HEK293 (cell line): ENCODE results near the gene MS4A4A.

Experiments
- CTCF ChIA-PET: fragments of 350-600 bp; formaldehyde crosslinking; extraction: SDS; loops from one replicate; lab custom pipeline; 2021; ENCODE audit warnings: antibody characterized with exemption; lab: Yijun Ruan, JAX
- POLR2A ChIA-PET: fragments of 300-600 bp; formaldehyde crosslinking; extraction: SDS; loops from one replicate; lab custom pipeline; 2020; ENCODE audit warnings: antibody characterized with exemption, inconsistent platforms; lab: Yijun Ruan, JAX
- H3K27ac ChIP-seq: fragments of 200-500 bp; sonication (Bioruptor generic); 2 replicates; pipeline ENCODE4 v1.5.1; 2014; ENCODE audit warnings: low read depth, low read length, control low read depth, inconsistent platforms; ENCODE audit errors: extremely low read depth
- H3K36me3 ChIP-seq, 2 experiments: fragments of 200-500 bp in 1 of 2; sonication (Bioruptor generic) in 1 of 2; 1 replicate in 1 of 2; 2 replicates in 1 of 2; pipeline ENCODE4 v1.5.1; 2014 to 2017; ENCODE audit warnings: inconsistent platforms in 2 of 2, low read length in 2 of 2; ENCODE audit not compliant: control insufficient read depth in 2 of 2, insufficient read depth in 1 of 2
- H3K4me1 ChIP-seq: fragments of 200-500 bp; sonication (Bioruptor generic); 2 replicates; pipeline ENCODE4 v1.5.1; 2014; ENCODE audit warnings: mild to moderate bottlenecking, low read length, inconsistent platforms; ENCODE audit not compliant: control insufficient read depth, insufficient read depth
- H3K4me3 ChIP-seq: 2 replicates; pipeline ENCODE4 v1.5.1; 2011; ENCODE audit warnings: low read depth, mild to moderate bottlenecking, control low read depth, low read length, moderate library complexity
- H3K9me3 ChIP-seq: fragments of 200-500 bp; sonication (Bioruptor generic); 2 replicates; pipeline ENCODE4 v1.5.1; 2014; ENCODE audit warnings: low read depth, low read length, inconsistent platforms; ENCODE audit not compliant: control insufficient read depth, insufficient read depth
- AEBP2 ChIP-seq: fragments of 450-650 bp; formaldehyde crosslinking; IDR thresholded peaks from 2 replicates; pipeline ENCODE4 v1.5.1; 2016; ENCODE audit warnings: missing biosample characterization, missing genetic modification characterization, borderline replicate concordance
- BCL11A ChIP-seq: fragments of 450-650 bp; formaldehyde crosslinking; IDR thresholded peaks from 2 replicates; pipeline ENCODE4 v1.5.1; 2016; ENCODE audit warnings: low read depth, missing biosample characterization, missing genetic modification characterization
- GLIS1 ChIP-seq: fragments of 450-650 bp; formaldehyde crosslinking; IDR thresholded peaks from 2 replicates; pipeline ENCODE4 v1.5.1; 2016; ENCODE audit warnings: missing biosample characterization, missing genetic modification characterization
- KLF1 ChIP-seq: fragments of 450-650 bp; formaldehyde crosslinking; IDR thresholded peaks from 2 replicates; pipeline ENCODE4 v1.5.1; 2016; ENCODE audit warnings: missing biosample characterization, missing genetic modification characterization
- KLF9 ChIP-seq: fragments of 450-650 bp; formaldehyde crosslinking; IDR thresholded peaks from 2 replicates; pipeline ENCODE4 v1.5.1; 2016; ENCODE audit warnings: missing biosample characterization, missing genetic modification characterization, low read depth
- REPIN1 ChIP-seq: fragments of 450-650 bp; formaldehyde crosslinking; IDR thresholded peaks from 2 replicates; pipeline ENCODE4 v1.5.1; 2017; ENCODE audit warnings: missing biosample characterization, missing genetic modification characterization, low read depth
- ZBTB21 ChIP-seq: fragments of 450-650 bp; formaldehyde crosslinking; IDR thresholded peaks from 2 replicates; pipeline ENCODE4 v1.5.1; 2017; ENCODE audit warnings: missing biosample characterization, missing genetic modification characterization
- ZBTB44 ChIP-seq: fragments of 450-650 bp; IDR thresholded peaks from 2 replicates; pipeline ENCODE4 v1.5.1; 2018; ENCODE audit warnings: missing biosample characterization, mild to moderate bottlenecking, missing genetic modification characterization
- ZFP37 ChIP-seq: fragments of 450-650 bp; formaldehyde crosslinking; IDR thresholded peaks from 2 replicates; pipeline ENCODE4 v1.5.1; 2016; ENCODE audit warnings: missing biosample characterization, missing genetic modification characterization
- ZNF169 ChIP-seq: fragments of 450-650 bp; formaldehyde crosslinking; IDR thresholded peaks from 2 replicates; pipeline ENCODE4 v1.5.1; 2016; ENCODE audit warnings: missing biosample characterization, missing genetic modification characterization
- ZNF18 ChIP-seq: fragments of 450-650 bp; formaldehyde crosslinking; IDR thresholded peaks from 2 replicates; pipeline ENCODE4 v1.5.1; 2016; ENCODE audit warnings: missing biosample characterization, missing genetic modification characterization
- ZNF2 ChIP-seq: fragments of 450-650 bp; formaldehyde crosslinking; IDR thresholded peaks from 2 replicates; pipeline ENCODE4 v1.5.1; 2016; ENCODE audit warnings: missing biosample characterization, missing genetic modification characterization
- ZNF24 ChIP-seq: fragments of 450-650 bp; formaldehyde crosslinking; IDR thresholded peaks from 2 replicates; pipeline ENCODE4 v1.5.1; 2016; ENCODE audit warnings: missing biosample characterization, missing genetic modification characterization
- ZNF544 ChIP-seq: fragments of 450-650 bp; formaldehyde crosslinking; IDR thresholded peaks from 2 replicates; pipeline ENCODE4 v1.5.0; 2017; ENCODE audit warnings: missing biosample characterization, missing genetic modification characterization
- ZNF549 ChIP-seq: fragments of 450-650 bp; IDR thresholded peaks from 2 replicates; pipeline ENCODE4 v1.5.1; 2018; ENCODE audit warnings: missing biosample characterization, missing genetic modification characterization, mild to moderate bottlenecking, inconsistent platforms, moderate library complexity
- ZNF670 ChIP-seq: fragments of 450-650 bp; formaldehyde crosslinking; IDR thresholded peaks from 2 replicates; pipeline ENCODE4 v1.5.1; 2016; ENCODE audit warnings: missing biosample characterization, missing genetic modification characterization, low read depth
- ZNF677 ChIP-seq: fragments of 450-650 bp; IDR thresholded peaks from 2 replicates; pipeline ENCODE4 v1.5.0; 2018; ENCODE audit warnings: missing biosample characterization, mild to moderate bottlenecking, missing genetic modification characterization, moderate library complexity
- ZXDB ChIP-seq: fragments of 450-650 bp; formaldehyde crosslinking; IDR thresholded peaks from 2 replicates; pipeline ENCODE4 v1.5.1; 2016; ENCODE audit warnings: missing biosample characterization, missing genetic modification characterization
- TF ChIP-seq, protein P1 (sequence below): fragments of 450-650 bp; formaldehyde crosslinking; IDR thresholded peaks from 2 replicates; pipeline ENCODE4 v1.5.1; 2016; ENCODE audit warnings: missing biosample characterization, missing genetic modification characterization
- TF ChIP-seq, protein P2 (sequence below): fragments of 450-650 bp; formaldehyde crosslinking; IDR thresholded peaks from 2 replicates; pipeline ENCODE4; 2016; ENCODE audit warnings: missing biosample characterization, missing genetic modification characterization
- TF ChIP-seq, protein P3 (sequence below): fragments of 450-650 bp; formaldehyde crosslinking; IDR thresholded peaks from 2 replicates; pipeline ENCODE4 v1.5.1; 2016; ENCODE audit warnings: missing biosample characterization, missing genetic modification characterization
- TF ChIP-seq, protein P4 (sequence below): fragments of 450-650 bp; formaldehyde crosslinking; IDR thresholded peaks from 2 replicates; pipeline ENCODE4 v1.5.1; 2016; ENCODE audit warnings: missing biosample characterization, missing genetic modification characterization
- TF ChIP-seq, protein P5 (sequence below): sonication (generic); formaldehyde crosslinking; IDR thresholded peaks from 2 replicates; pipeline ENCODE4 v1.8.1; 2022; ENCODE audit warnings: mild to moderate bottlenecking, moderate library complexity, missing genetic modification reagents

Gene MS4A4A

GRCh38 chr11:60339356-60339755 is 58.9 kb downstream of the MS4A4A start:
- CTCF ChIA-PET = interaction anchor here (0.6 to 0.7 kb wide), 2 partner anchors 259 to 467 kb away, joined by 3 read pairs; no protein-coding TSS in a partner anchor
- Histone ChIP-seq H3K27ac (no peak overlapping the region), H3K36me3 (no peaks in the 10 kb centered on the region), H3K9me3 (no peaks in the 10 kb centered on the region), H3K4me3 (no peak overlapping the region), H3K4me1 (no peaks in the 10 kb centered on the region)
- POLR2A ChIA-PET = no interaction called here
- TF ChIP-seq ZNF24 (tag by site-specific recombination) (no peak), ZBTB21 (tag by site-specific recombination) (no peak), KLF1 (no peak), GLIS1 (tag by site-specific recombination) (no peak), REPIN1 (no peak), ZNF18 (tag by site-specific recombination) (no peak), ZXDB (tag by site-specific recombination) (no peak), ZFP37 (tag by site-specific recombination) (no peak), ZNF544 (tag by site-specific recombination) (no peak), BCL11A (tag by site-specific recombination) (no peak), AEBP2 (no peak), ZNF677 (tag by site-specific recombination) (no peak)
- TF ChIP-seq, protein P1, sequence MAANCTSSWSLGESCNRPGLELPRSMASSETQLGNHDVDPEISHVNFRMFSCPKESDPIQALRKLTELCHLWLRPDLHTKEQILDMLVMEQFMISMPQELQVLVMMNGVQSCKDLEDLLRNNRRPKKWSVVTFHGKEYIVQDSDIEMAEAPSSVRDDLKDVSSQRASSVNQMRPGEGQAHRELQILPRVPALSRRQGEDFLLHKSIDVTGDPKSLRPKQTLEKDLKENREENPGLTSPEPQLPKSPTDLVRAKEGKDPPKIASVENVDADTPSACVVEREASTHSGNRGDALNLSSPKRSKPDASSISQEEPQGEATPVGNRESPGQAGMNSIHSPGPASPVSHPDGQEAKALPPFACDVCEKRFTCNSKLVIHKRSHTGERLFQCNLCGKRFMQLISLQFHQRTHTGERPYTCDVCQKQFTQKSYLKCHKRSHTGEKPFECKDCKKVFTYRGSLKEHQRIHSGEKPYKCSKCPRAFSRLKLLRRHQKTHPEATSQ (tag by site-specific recombination) = no peak
- TF ChIP-seq, protein P2, sequence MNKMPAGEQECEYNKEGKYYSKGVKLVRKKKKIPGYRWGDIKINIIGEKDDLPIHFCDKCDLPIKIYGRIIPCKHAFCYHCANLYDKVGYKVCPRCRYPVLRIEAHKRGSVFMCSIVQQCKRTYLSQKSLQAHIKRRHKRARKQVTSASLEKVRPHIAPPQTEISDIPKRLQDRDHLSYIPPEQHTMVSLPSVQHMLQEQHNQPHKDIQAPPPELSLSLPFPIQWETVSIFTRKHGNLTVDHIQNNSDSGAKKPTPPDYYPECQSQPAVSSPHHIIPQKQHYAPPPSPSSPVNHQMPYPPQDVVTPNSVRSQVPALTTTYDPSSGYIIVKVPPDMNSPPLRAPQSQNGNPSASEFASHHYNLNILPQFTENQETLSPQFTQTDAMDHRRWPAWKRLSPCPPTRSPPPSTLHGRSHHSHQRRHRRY (tag by site-specific recombination) = no peak
- TF ChIP-seq, protein P3, sequence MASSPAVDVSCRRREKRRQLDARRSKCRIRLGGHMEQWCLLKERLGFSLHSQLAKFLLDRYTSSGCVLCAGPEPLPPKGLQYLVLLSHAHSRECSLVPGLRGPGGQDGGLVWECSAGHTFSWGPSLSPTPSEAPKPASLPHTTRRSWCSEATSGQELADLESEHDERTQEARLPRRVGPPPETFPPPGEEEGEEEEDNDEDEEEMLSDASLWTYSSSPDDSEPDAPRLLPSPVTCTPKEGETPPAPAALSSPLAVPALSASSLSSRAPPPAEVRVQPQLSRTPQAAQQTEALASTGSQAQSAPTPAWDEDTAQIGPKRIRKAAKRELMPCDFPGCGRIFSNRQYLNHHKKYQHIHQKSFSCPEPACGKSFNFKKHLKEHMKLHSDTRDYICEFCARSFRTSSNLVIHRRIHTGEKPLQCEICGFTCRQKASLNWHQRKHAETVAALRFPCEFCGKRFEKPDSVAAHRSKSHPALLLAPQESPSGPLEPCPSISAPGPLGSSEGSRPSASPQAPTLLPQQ (tag by site-specific recombination) = no peak

GRCh38 chr11:60343094-60343704 is 62.7 kb downstream of the MS4A4A start:
- Histone ChIP-seq H3K9me3 (no peaks in the 10 kb centered on the region), H3K36me3 (no peaks in the 10 kb centered on the region), H3K4me1 (no peaks in the 10 kb centered on the region), H3K27ac (no peak overlapping the region), H3K4me3 (no peak overlapping the region)
- ChIA-PET POLR2A (no interaction called here), CTCF (interaction anchor here (0.6 to 3.8 kb wide), 7 partner anchors 9 to 276 kb away, joined by 3 to 30 read pairs (median 9); no protein-coding TSS in a partner anchor)
- TF ChIP-seq, protein P4, sequence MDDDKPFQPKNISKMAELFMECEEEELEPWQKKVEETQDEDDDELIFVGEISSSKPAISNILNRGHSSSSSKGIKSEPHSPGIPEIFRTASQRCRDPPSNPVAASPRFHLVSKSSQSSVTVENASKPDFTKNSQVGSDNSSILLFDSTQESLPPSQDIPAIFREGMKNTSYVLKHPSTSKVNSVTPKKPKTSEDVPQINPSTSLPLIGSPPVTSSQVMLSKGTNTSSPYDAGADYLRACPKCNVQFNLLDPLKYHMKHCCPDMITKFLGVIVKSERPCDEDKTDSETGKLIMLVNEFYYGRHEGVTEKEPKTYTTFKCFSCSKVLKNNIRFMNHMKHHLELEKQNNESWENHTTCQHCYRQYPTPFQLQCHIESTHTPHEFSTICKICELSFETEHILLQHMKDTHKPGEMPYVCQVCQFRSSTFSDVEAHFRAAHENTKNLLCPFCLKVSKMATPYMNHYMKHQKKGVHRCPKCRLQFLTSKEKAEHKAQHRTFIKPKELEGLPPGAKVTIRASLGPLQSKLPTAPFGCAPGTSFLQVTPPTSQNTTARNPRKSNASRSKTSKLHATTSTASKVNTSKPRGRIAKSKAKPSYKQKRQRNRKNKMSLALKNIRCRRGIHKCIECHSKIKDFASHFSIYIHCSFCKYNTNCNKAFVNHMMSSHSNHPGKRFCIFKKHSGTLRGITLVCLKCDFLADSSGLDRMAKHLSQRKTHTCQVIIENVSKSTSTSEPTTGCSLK = no peak
- TF ChIP-seq, protein P5, sequence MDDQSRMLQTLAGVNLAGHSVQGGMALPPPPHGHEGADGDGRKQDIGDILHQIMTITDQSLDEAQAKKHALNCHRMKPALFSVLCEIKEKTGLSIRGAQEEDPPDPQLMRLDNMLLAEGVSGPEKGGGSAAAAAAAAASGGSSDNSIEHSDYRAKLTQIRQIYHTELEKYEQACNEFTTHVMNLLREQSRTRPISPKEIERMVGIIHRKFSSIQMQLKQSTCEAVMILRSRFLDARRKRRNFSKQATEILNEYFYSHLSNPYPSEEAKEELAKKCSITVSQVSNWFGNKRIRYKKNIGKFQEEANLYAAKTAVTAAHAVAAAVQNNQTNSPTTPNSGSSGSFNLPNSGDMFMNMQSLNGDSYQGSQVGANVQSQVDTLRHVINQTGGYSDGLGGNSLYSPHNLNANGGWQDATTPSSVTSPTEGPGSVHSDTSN (CRISPR knock-in tag) = no peak
- TF ChIP-seq ZNF549 (tag by site-specific recombination) (no peak), KLF9 (tag by site-specific recombination) (no peak), ZNF2 (tag by site-specific recombination) (no peak), ZBTB44 (no peak), ZNF670 (tag by site-specific recombination) (no peak), ZNF169 (tag by site-specific recombination) (no peak)
